Peyer's patch (tissue), 4 donors: Measurements from ENCODE around the gene ANP32E.

ENCODE experiments used
- POLR2A ChIP-seq, 2 donors: fragments of 450-650 bp; IDR thresholded peaks; one replicate each; pipeline ENCODE4 v1.5.1; 2017; ENCODE audit warnings: antibody characterized with exemption in 2 of 2, mild to moderate bottlenecking in 2 of 2, moderate library complexity in 2 of 2
- TF ChIP-seq, protein P1 (sequence below), 6 experiments: fragments of 450-650 bp in 4 of 6; fragments of 200-600 bp in 2 of 6; sonication (generic) in 1 of 6; IDR thresholded peaks; one replicate each; pipeline ENCODE4 v1.5.1; 2017 to 2019; ENCODE audit warnings: antibody characterized with exemption in 6 of 6, mild to moderate bottlenecking in 3 of 6, moderate library complexity in 1 of 6

DNA sequence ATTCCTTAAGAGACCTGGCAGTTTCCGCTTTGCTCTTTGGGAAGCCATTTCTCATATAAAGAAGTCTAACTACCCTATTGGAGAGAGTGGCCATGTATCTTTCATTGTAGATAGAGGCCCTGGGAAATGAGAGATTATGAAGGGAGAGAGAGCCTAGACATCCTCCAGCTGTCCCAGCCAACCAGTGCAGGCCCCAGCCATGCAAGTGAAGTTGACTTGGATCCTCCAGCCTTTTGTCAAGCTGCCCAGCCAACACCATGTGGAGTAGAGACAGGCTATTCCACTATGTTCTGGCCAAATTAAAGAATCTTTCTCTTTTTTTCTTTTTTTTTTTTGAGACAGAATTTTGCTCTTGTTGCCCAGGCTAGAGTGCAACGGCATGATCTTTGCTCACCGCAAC, 7.1 kb upstream of the ANP32E start:
- TF ChIP-seq, protein P1, sequence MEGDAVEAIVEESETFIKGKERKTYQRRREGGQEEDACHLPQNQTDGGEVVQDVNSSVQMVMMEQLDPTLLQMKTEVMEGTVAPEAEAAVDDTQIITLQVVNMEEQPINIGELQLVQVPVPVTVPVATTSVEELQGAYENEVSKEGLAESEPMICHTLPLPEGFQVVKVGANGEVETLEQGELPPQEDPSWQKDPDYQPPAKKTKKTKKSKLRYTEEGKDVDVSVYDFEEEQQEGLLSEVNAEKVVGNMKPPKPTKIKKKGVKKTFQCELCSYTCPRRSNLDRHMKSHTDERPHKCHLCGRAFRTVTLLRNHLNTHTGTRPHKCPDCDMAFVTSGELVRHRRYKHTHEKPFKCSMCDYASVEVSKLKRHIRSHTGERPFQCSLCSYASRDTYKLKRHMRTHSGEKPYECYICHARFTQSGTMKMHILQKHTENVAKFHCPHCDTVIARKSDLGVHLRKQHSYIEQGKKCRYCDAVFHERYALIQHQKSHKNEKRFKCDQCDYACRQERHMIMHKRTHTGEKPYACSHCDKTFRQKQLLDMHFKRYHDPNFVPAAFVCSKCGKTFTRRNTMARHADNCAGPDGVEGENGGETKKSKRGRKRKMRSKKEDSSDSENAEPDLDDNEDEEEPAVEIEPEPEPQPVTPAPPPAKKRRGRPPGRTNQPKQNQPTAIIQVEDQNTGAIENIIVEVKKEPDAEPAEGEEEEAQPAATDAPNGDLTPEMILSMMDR (IDR thresholded peaks at IDR 0.05) = no peak
- no peak for TF ChIP-seq POLR2A (IDR thresholded peaks at IDR 0.05)
